Measurements from ENCODE around the gene PRDM10.
"Not testable (repeated sequence)": the region's sequence is repeated elsewhere in the genome, so short reads cannot be mapped to it uniquely, and the experiment has no call there.

Gene PRDM10

GRCh38 chr11:129973809-129974208 is 28.8 kb downstream of the PRDM10 start:
- DNase-seq = no peak

GRCh38 chr11:129973068-129973467 is 29.6 kb downstream of the PRDM10 start:
- DNase-seq = no peak

GRCh38 chr11:129972611-129973010 is 30.0 kb downstream of the PRDM10 start:
- DNase-seq = no peak

GRCh38 chr11:129971856-129972255 is 30.8 kb downstream of the PRDM10 start:
- not testable (repeated sequence) for DNase-seq

- no peak for DNase-seq
These were observed 32.7 kb downstream of the PRDM10 start for GRCh38 chr11:129969920-129970319.

- no peak for DNase-seq
These were observed 33.8 kb downstream of the PRDM10 start for GRCh38 chr11:129968591-129969419.

- DNase-seq = no peak
These were observed 34.6 kb downstream of the PRDM10 start for GRCh38 chr11:129967996-129968395.

- no peak for DNase-seq
These were observed 37.4 kb downstream of the PRDM10 start for GRCh38 chr11:129965248-129965647.

- no peak for DNase-seq
These were observed 42.1 kb downstream of the PRDM10 start for GRCh38 chr11:129960216-129961214.

- DNase-seq = no peak
These were observed 42.9 kb downstream of the PRDM10 start for GRCh38 chr11:129959687-129960086.

GRCh38 chr11:129955282-129955681 is 47.4 kb downstream of the PRDM10 start:
- DNase-seq = no peak

GRCh38 chr11:129954703-129955102 is 47.9 kb downstream of the PRDM10 start:
- not testable (repeated sequence) for DNase-seq

GRCh38 chr11:129951866-129952262 is 50.8 kb downstream of the PRDM10 start:
- no peak for DNase-seq

GRCh38 chr11:129951201-129951865 is 51.3 kb downstream of the PRDM10 start:
- no peak for DNase-seq

- no peak for DNase-seq
These were observed 52.2 kb downstream of the PRDM10 start for GRCh38 chr11:129950101-129951091.

GRCh38 chr11:129948926-129949466 is 53.6 kb downstream of the PRDM10 start:
- DNase-seq = no peak

- no peak for DNase-seq
These were observed 55.2 kb downstream of the PRDM10 start for GRCh38 chr11:129947474-129947873.

- DNase-seq = no peak
These were observed 55.7 kb downstream of the PRDM10 start for GRCh38 chr11:129946965-129947364.

- no peak for DNase-seq
These were observed 56.4 kb downstream of the PRDM10 start for GRCh38 chr11:129946256-129946655.

GRCh38 chr11:129945373-129945772 is 57.3 kb downstream of the PRDM10 start:
- no peak for DNase-seq

- no peak for DNase-seq
These were observed 57.9 kb downstream of the PRDM10 start for GRCh38 chr11:129944696-129945095.

Data from activated CD4-positive, CD25-positive, alpha-beta regulatory T cell treated with anti-CD3 and anti-CD28 coated beads, Interleukin-2, amount 50 U/mL, for 72 hours (primary cell).